ENCODE measurements around the gene ROBO2.

DNA sequence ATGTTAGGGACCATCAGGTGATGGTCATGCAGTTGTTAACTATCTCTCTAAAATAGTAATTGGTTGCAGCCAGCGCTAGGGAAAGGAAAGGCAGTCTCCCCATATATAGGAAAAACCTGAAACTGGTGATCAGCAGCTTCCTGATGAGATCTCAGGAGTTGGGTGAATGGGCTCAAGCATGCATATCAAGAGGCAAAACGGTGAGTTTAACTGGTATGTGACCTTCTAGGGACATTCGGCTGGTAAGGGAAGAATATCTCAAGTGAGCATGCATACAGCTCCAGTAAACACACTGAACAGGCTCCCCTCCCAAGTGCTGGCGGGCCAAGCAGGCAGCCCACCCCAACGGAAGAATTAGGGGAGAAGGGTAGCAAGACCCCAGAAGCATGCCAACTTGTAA is 49.3 kb upstream of the ROBO2 start:
- TF ChIP-seq POLR2A (IDR thresholded peaks at IDR 0.05; ENCODE audit: low read depth, low read length) (no peak), POLR2AphosphoS5 (IDR thresholded peaks at IDR 0.05; ENCODE audit: low read depth, low read length) (no peak)

All from GM12892 (cell line).